ENCODE results near the gene LDLRAD1. TPM values are rescaled to one million over a fixed set of nuclear protein-coding genes. Genes with fewer than 3 reads are reported as not detected.
A peak's percentile ranks its signal among the peaks of the same experiment; 100 is the strongest.

Gene LDLRAD1, protein sequence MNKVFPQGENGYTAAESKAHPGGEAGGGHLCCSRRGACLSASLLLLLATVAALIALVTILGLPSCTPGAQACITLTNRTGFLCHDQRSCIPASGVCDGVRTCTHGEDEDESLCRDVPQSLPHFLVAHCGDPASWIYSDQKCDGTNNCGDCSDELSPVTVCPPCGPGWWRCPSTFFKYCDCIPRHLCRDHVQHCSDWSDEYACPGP
- not detected for total RNA-seq

DNA sequence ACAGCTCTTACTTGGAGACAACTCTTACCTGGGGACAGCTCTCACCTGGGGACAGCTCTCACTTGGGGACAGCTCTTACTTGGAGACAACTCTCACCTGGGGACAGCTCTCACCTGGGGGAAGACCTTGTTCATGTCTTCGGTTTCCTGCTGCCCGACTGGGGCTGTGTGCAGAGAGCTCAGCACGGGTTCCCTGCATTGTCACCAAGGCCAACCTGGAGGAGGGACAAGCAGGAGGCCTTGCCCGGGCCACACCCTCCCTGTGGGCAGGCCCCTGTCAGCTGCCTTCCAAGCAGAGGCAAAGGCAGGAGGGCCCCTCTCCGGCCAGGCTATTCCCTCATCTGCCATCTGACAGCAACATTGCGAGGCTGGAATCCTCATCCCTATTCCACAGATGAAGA, at the start of gene LDLRAD1:
LDLRAD1 (minus strand) TSS at position 208 of the 400 bp plus-strand sequence; CDS start at position 134, 74 bp downstream.
- intact Hi-C loops (cut with DNase I): no loop called here
- TF ChIP-seq, protein P1, sequence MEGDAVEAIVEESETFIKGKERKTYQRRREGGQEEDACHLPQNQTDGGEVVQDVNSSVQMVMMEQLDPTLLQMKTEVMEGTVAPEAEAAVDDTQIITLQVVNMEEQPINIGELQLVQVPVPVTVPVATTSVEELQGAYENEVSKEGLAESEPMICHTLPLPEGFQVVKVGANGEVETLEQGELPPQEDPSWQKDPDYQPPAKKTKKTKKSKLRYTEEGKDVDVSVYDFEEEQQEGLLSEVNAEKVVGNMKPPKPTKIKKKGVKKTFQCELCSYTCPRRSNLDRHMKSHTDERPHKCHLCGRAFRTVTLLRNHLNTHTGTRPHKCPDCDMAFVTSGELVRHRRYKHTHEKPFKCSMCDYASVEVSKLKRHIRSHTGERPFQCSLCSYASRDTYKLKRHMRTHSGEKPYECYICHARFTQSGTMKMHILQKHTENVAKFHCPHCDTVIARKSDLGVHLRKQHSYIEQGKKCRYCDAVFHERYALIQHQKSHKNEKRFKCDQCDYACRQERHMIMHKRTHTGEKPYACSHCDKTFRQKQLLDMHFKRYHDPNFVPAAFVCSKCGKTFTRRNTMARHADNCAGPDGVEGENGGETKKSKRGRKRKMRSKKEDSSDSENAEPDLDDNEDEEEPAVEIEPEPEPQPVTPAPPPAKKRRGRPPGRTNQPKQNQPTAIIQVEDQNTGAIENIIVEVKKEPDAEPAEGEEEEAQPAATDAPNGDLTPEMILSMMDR (IDR thresholded peaks at IDR 0.05): no peak
- Histone ChIP-seq H3K27ac (no peak within 1 kb of the TSS), H3K36me3 (no peaks in the 10 kb centered on the region), H3K27me3 (no peaks in the 10 kb centered on the region), H3K4me3 (no peak within 1 kb of the TSS), H3K4me1 (no peaks in the 10 kb centered on the region), H3K9me3 (no peaks in the 10 kb centered on the region)
- DNase-seq (ENCODE audit: low spot score in 2 of 2): no peak

DNA sequence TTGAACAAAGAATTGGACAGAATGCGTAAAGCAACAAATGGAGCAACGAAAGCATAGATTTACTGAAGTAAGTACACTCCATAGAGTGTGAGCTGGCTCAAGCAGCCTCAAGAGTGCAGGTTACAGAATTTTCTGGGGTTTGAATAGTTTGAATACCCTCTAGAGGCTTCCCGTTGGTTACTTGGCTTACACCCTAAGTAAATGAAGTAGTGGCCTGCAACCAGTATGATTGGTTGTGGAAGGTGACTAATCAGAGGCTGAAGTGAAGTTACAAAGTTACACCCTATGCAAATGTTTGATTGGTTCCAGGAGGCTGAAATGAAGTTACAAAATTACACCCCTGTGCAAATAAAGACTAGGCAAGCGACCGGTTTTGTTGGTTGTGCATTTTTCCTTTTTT, 46.3 kb upstream of the LDLRAD1 start:
- H3K36me3 ChIP-seq: no peaks in the 10 kb centered on the region
- DNase-seq (ENCODE audit: low spot score in 2 of 2): no peak
- no peaks in the 10 kb centered on the region for H3K4me1 ChIP-seq
- no peaks in the 10 kb centered on the region for H3K27me3 ChIP-seq
- TF ChIP-seq, protein P1 (IDR thresholded peaks at IDR 0.05): no peak
- H3K9me3 ChIP-seq: no peaks in the 10 kb centered on the region
- no peak overlapping the region for H3K27ac ChIP-seq
- intact Hi-C loops (cut with DNase I): no loop called here
- no peak overlapping the region for H3K4me3 ChIP-seq

DNA sequence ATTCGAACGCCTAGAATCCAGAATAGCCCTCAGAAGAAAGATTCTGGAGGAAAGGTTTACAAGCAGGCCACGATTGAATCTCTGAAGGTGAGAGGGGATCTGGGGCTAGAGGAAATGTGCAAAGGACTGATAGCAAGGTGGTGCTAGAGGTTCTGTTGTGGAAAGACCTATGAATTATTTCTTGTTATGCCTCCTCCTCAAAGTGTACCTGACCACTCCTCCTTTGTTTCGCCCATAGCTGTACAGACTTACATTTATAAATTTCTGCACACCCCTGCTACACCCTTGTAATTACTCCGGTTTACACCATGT, 36.4 kb upstream of the LDLRAD1 start:
- TF ChIP-seq, protein P1 (IDR thresholded peaks at IDR 0.05): no peak
- Histone ChIP-seq H3K36me3 (no peaks in the 10 kb centered on the region), H3K27me3 (no peaks in the 10 kb centered on the region), H3K4me1 (peaks cover 5 to 31% of the 10 kb centered on the region in 2 donors), H3K9me3 (no peaks in the 10 kb centered on the region), H3K4me3 (peak overlapping the region; percentile 91 to 94), H3K27ac (no peak overlapping the region)
- intact Hi-C loops (cut with DNase I): loop anchor here (5.0 kb wide), 3 partner anchors 433 to 663 kb away; partner anchors contain the start of gene TTC4
- no peak for DNase-seq (ENCODE audit: low spot score in 2 of 2)

GRCh38 chr1:54053745-54054437, 35.9 kb upstream of the LDLRAD1 start:
- no peak for DNase-seq (ENCODE audit: low spot score in 2 of 2)
- peak overlapping the region; percentile 96 to 98 for H3K27ac ChIP-seq
- no peaks in the 10 kb centered on the region for H3K27me3 ChIP-seq
- intact Hi-C loops (cut with DNase I): loop anchor here (1.0 to 5.0 kb wide), 8 partner anchors 109 to 710 kb away; partner anchors contain the start of genes IFT25, NDC1, PARS2 and TTC4
- peaks cover 5 to 36% of the 10 kb centered on the region in 2 donors for H3K4me1 ChIP-seq
- peak overlapping the region; percentile 91 to 94 for H3K4me3 ChIP-seq
- H3K36me3 ChIP-seq: no peaks in the 10 kb centered on the region
- no peaks in the 10 kb centered on the region for H3K9me3 ChIP-seq
- TF ChIP-seq, protein P1 (IDR thresholded peaks at IDR 0.05): no peak

DNA sequence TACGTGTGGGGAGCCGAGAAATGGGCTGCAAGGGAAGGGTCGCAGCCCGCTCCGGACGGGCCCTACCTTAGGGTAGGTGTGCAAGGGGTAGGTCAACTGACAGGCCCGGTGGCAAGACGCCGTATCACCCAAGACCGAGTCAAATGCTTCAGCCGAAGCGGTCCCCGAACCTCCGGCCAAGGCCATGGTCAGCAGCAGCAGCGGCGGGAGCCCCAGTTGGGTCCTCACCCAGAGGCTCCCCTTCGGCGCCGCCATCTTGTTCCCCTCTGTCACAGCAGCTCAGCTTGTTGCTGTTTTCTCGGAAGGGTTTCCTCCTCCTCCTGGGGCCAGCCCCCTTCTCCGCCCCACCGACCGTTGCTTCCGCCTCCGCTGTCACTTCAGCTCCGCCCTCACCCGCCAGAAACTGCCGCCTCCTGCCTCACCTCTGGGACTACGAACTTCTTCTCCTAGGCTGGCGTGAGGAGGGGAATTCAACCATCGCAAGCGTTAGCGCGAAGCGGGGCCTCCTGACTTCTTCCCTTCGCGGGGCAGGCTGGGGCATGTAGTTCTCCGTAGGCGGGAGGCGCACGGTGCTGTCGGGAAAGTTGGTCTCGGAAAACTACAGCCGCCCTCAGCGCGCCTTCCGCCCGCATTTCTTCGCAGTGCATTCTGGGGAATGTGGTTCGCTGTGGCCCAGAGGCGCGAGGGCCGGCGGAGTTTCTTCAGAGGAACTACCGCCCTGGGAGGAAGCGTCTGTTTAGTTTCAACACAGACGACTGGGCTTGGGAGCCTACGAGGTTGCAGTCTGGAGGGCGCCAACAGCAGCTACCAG, 35.2 kb upstream of the LDLRAD1 start, which contains the start of the genes TCEANC2 and TMEM59:
TCEANC2 (plus strand) TSS at position 675 of the 811 bp plus-strand sequence. CDS start 815 bp downstream, outside the sequence.
TMEM59 (minus strand) TSS at position 271 of the 811 bp plus-strand sequence; CDS start at position 255, 16 bp downstream.
- peak within 1 kb of the TSS; percentile 96 to 98 for H3K27ac ChIP-seq
- no peaks in the 10 kb centered on the region for H3K36me3 ChIP-seq
- TF ChIP-seq, protein P1 (IDR thresholded peaks at IDR 0.05): no peak
- intact Hi-C loops (cut with DNase I): loop anchor here (1.0 to 5.0 kb wide), 8 partner anchors 108 to 711 kb away; partner anchors contain the start of genes IFT25, NDC1, PARS2 and TTC4
- no peaks in the 10 kb centered on the region for H3K27me3 ChIP-seq
- peak; percentile 95 to 99 for DNase-seq (ENCODE audit: low spot score in 2 of 2)
- peak within 1 kb of the TSS; percentile 91 to 94 for H3K4me3 ChIP-seq
- H3K9me3 ChIP-seq: no peaks in the 10 kb centered on the region
- peaks cover 5 to 41% of the 10 kb centered on the region in 2 donors for H3K4me1 ChIP-seq
